ENCODE results near the gene C12orf56.
"Not testable (repeated sequence)": the region's sequence is repeated elsewhere in the genome, so short reads cannot be mapped to it uniquely, and the experiment has no call there.

Gene C12orf56

DNA sequence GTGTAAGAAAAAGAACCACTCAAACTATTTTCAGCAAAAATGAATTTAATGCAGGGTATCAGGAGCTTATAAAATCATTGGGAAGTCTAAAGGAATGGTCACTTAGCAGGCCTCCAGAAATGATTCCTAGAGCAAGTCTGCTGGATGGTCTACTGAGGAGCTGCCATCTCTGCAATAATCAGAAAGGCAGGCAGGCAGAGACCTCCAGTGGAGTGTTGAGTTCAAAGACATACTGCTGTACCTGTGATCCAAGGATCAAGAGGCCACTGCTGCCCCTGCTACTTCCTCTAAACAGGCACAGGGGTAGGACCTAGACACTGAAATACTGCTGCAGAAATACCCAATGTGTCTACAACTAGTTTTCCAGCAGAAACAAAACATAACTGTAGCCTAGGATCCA, 154.0 kb downstream of the C12orf56 start:
- DNase-seq (ENCODE audit: low read depth), result peak; percentile 45

DNA sequence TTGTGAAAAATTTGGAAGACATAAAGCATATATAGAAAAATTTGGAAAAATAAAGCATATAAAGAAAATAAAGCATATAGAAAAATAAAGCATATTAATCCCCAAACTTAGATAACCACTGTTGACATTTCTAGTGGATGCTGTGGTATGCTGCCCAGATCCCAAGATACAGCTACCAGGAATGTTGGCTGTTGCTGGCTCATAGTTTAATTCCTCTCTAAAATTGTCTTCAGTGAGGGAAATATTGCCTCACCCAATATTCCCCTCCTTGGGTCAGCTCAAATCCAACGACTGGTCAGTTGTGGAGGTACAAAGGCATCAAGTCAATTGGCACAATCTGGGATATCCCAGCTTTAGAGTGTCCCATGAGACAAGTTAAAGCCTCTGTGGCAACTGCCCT, 158.4 kb downstream of the C12orf56 start:
- peak; percentile 51 for DNase-seq (ENCODE audit: low read depth)

DNA sequence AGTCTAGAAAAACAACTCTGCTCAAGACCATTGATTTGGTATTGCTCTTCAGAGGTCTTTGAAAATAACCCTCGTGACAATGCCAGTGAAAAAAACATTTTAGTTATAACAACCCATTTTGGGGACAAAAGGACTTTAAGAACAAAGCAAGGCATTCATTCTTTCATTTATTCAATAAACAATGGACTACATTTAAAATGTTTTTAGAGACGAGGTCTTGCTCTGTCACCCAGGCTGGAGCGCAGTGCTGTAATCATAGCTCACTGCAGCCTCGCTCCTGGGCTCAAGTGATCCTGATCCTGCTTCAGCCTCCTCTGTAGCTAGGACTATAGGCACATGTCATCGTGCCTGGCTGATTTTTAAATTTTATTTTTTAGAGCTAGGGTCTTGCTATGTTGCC, 160.8 kb downstream of the C12orf56 start:
- no peak for DNase-seq (ENCODE audit: low read depth)

DNA sequence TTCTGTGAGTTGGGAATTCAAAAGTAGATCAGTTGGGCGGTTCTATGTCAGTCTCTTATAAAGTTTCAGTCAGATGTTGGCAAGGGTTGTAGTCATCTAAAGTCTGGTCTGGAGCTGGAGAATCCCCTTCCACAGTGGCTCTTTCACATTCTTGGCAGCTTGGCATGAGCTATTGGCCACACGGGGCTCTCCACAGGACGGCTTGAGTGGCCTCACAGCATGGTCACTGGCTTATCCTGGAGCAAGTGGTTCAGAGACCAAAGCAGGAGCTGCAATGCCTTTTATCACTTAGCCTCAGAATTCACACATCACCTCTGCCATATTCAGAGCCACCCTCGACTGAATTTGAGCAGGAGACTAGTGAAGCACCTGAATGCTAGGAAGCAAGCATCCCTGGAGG, 161.3 kb downstream of the C12orf56 start:
- DNase-seq (ENCODE audit: low read depth), result no peak

DNA sequence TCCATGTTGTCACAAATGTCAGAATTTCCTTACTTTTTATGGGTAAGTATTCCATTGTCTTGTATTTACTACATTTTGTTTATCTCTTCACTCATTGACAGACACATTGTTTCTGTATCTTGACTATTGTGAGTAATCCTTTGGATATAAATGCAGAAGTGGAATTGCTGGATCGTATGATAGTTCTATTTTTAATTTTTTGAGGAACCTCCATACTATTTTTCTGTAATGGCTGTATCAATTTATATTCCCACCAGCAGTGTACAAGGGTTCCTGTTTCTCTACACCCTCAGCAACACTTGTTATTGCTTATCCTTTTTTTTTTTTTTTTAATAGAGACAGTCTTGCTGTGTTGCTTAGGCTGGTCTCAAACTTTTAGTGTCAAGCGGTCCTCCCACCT, 164.9 kb downstream of the C12orf56 start:
- no peak for DNase-seq (ENCODE audit: low read depth)

DNA sequence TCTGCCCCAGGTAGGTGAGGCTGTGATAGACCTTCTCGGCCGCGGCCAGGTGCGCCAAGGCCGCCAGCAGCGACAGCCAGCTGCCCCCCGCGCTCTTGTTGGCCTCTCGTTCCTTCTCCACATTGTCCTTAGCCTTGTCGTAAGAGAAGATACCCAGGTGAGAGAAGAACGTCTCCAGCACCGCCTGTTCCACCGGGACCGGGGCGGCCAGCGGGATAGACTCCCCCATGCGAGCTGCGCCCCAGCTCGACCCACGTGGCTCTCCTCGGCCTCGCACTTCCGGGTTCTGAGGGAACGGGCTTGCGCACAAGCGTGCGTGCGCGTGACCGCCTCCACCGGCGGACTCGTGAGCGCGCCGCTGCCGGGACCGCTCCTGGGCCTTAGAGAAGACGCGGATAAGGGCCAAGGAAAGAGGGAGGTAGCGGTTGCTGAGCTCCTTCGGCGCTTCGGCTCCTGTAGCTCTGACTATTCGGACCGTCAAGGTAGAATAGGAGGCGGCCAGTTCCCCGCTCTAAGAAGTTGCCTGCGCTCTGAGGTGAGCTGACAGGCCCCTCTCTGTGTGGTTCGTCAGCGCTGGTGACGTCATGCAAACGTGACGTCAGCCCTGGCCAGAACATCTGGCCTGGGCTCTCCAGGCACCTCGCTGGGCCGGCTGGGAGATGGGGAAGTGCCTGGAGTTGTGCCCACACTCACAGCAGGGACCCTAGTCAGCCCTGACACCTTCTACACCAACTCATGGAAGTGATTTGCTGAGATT, 168.4 kb downstream of the C12orf56 start, which contains the start of gene KICS2:
Gene KICS2 (minus strand): TSS at position 288 of the 757 bp plus-strand sequence. CDS start 59 bp downstream, at position 229.
- peak; percentile 92 for DNase-seq (ENCODE audit: low read depth)

DNA sequence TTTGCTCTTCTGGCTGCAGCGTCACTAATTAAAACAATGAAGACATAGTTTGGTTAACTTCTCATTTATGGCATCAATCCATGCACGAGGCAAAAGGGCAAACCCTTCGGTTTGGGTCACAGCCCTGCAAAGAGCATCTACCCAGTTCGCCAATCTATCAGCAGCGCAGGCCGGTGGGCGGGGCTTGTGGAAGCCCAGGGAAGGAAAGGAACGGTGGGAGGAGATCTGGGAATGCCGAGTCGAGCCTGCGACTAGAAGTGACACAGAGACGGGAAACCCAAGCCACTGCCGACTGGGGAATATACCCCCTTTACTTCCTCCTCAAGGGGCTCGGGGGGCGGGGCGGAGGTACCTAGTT, 168.9 kb downstream of the C12orf56 start:
- peak; percentile 89 for DNase-seq (ENCODE audit: low read depth)

DNA sequence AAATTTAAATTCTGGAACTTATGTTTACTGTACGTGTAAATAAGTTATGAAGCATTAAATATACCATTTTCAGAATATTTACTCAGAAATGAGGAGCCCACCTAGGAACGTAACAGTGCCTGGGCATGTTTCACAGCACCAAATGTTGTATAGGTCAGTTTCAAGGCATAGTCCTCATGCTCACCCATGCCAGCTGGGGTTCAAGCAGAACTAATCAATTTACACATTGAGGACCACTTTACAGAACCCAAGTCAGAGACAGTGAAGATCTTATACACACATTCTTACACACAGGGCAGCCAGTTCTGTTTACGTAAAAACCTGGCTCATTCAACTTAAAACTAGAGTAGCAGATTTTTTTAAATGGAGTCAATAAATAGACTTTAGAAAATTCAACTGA, 170.5 kb downstream of the C12orf56 start:
- DNase-seq (ENCODE audit: low read depth), result no peak

DNA sequence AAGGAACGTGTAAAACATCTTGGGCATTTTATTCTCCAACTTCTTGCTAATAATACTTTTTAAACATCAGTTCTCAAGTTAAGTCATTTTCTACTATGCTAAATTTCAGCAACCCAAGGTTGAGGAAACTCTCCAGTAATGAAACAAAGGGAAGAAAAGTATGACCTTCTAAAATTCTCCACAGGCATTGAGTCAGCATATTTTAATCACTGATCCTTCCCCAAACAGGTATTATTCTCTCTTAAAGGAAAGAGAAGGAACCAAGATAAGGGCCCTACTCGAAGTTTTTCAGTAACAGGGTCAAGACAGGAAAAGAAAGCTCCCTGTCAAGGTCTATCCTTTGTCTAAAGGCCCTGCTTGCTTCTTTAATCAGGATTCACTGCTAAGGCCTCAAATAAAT, 171.4 kb downstream of the C12orf56 start:
- DNase-seq (ENCODE audit: low read depth), result no peak

DNA sequence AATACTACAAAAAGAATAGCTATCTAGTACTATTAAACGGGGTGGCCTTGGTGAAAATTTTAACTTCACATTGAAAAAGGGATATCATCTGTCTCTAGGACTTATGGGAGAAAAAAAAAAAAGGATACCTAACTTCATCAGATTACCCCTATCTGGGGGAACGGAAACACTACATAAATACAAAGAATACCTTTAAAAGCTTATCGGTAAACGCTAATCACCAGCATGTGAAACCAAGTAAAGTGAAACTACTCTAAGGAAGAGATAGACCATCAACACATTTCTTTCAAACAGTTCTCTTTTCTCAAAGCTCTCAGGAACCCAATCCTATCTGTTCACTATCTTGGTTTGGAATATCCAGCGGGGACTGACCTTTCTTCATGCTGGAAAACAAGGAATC, 172.0 kb downstream of the C12orf56 start:
- DNase-seq (ENCODE audit: low read depth), result no peak

DNA sequence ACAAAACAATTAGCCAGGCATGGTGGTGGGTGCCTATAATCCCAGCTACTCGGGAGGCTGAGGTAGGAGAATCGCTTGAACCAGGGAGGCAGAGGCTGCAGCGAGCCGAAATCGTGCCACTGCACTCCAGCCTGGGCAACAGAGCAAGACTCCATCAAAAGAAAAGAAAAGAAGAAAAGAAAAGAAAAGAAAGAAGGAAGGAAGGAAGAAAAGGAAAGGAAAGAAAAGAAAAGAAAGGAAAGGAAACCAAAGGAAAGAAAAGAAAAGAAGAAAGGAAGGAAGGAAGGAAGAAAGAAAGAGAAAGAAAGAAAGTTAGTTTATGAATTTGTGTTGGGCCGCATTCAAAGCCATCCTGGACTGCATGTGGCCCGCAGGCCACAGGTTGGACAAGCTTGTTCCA, 172.9 kb downstream of the C12orf56 start:
- DNase-seq (ENCODE audit: low read depth), result not testable (repeated sequence)

DNA sequence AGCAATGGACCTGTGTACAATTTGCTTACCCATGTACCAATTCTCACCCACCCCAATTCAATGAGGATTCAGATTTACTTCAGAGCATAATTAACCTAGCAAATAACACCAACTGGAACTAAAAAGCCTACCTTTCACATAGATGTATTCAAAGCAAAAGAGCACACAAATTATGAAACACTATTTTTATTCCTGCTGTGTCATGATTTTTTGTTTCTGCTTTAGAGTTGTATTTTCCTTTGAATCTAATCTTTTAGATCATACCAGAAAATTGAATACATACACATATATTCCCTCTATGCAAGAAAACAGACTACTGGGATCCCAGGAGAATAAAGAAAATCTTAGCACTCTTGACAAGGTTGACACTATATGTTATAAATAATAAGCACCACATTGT, 174.3 kb downstream of the C12orf56 start:
- DNase-seq (ENCODE audit: low read depth), result no peak
